Stimulated activated CD4-positive, alpha-beta T cell treated with anti-CD3 and anti-CD28 coated beads, Interleukin-4, amount 100 ng/mL, for 48 hours (primary cell): ENCODE results near the gene CAMK1D.
"Not testable (repeated sequence)": the region's sequence is repeated elsewhere in the genome, so short reads cannot be mapped to it uniquely, and the experiment has no call there.

Experiments used
- DNase-seq, 2 donors: peaks; one replicate each; pipeline ENCODE4 v3.0.0-alpha.2; 2020; ENCODE audit warnings: low read depth in 2 of 2

The CAMK1D gene

GRCh38 chr10:12846718-12847117 is 497.4 kb downstream of the CAMK1D start:
- DNase-seq, result no peak

- peak; percentile 17 to 57 for DNase-seq
Observed at GRCh38 chr10:12847361-12847975, 498.1 kb downstream of the CAMK1D start.

DNA sequence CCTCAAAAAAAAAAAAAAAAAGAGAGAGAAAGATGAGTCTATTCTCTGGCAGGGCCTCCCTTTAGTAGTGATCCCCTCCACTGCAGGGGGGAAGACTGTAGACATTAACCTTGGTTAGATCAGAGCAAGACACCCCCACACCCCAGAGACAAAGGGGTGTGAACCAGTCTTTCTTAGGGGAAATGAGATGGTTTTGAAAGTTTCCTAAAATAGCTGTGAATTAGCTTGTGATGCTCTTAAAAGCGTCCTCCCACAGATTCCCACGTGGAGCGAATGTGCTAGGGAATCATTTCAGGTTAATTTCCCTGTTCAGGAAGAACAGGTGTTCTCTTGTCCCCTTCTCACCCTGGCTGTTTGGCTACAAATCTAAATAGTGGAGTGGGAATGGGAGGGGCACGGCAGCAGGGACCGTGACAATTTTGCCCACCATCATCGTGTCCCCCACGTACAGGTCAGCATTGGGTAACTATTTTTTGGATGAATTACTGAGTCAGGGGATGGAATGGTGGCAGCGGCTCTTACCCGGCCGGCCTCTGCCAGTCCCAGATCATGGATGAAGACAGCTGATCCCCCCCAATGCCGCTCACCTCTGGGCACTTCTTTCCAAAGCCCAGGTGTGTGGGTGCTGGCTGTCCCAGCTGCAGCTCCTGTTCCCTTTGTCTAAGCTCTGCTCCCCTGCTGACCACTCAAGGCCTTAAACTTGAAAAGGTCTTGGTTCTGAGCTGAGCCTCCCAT is 499.3 kb downstream of the CAMK1D start:
- DNase-seq, result no peak

GRCh38 chr10:12849319-12850181 is 500.2 kb downstream of the CAMK1D start:
- DNase-seq, result no peak

- no peak for DNase-seq
Observed at GRCh38 chr10:12852687-12853086, 503.3 kb downstream of the CAMK1D start.

GRCh38 chr10:12854988-12855387 is 505.6 kb downstream of the CAMK1D start:
- no peak for DNase-seq

- DNase-seq, result no peak
Observed at GRCh38 chr10:12862459-12862858, 513.1 kb downstream of the CAMK1D start.

DNA sequence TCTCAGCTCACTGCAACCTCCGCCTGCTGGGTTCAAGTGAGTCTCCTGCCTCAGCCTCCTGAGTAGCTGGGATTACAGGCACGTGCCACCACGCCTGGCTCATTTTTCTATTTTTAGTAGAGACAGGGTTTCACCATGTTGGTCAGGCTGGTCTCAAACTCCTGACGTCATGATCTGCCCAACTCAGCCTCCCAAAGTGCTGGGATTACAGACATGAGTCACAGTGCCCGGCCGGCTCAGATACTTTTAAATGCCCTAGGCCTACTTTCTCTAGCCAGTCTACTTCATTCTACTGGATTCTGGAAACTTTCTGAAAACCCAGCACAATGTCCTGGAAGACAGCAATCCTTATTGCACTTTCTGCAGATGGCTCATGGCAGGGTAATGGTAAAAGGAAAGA is 516.2 kb downstream of the CAMK1D start:
- DNase-seq, result not testable (repeated sequence)

DNA sequence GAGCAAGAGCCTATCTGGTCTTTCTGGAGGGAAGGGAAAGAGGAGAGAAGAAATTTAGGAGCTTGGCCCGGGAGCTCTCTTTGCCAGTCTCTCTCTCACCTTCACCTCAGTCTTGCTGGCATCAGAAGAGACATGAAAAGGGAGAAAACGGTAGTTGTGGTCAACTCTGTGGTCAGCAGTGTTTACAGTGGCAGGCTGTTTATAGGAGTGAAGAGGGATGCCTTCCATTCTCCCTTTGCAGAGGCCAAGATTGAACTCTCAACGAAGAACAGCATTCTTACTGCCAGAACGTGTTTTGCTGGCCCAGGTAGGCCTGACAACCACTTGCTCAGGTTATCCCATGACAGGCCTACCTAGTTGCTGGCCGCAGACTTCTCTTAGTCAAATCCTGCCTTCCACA is 518.9 kb downstream of the CAMK1D start:
- DNase-seq, result no peak

DNA sequence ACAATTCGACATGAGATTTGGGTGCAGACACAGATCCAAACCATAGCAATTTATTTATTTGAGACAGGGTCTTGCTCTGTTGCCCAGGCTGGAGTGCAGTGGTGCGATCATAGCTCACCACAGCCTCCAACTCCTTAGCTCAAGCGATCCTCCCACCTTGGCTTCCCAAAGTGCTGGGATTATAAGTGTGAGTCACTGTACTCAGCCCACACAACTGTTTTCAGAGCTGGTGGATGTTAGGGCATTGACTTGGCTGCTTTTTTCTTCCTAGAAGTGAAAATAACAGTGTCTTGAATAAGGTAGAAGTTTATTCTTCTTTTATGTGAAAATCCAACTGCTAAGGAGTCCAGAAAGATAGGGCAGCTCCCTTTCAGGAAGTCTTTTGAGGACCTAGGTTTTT is 520.1 kb downstream of the CAMK1D start:
- DNase-seq, result no peak

DNA sequence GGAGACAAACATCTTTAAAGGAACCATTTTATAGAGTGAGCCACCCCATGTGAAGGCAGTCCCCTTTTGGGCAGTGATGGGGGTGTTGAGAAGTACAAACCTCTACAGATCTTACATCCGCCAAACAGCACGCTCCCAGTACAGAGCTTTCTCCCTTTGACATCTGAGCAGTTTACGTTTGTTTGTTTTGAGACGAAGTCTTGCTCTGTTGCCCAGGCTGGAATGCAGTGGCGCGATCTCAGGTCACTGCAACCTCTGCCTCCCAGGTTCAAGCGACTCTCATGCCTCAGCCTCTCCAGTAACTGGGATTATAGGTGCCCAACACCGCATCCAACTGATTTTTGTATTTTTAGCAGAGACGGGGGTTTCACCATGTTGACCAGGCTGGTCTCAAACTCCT is 523.2 kb downstream of the CAMK1D start:
- no peak for DNase-seq

DNA sequence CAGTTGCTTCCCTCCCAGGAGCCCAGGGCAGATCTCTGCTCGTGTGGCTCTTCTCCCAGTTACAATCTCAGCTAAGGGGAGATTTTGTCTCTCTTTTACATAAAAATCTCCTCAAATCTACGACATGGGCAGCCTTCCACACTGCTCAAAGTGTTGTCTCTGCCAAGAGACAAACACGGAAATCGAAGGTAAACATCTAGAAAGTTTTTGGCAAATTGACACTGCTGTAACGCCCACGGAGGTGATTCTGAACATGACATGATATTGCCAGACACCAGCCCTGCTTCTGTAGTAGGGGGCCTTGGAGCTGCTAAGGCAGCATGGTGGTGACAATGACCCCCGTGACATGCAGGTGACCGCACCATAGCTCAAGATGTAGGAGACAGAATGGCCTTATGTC is 523.8 kb downstream of the CAMK1D start:
- no peak for DNase-seq

GRCh38 chr10:12874501-12874900 is 525.2 kb downstream of the CAMK1D start:
- no peak for DNase-seq

DNA sequence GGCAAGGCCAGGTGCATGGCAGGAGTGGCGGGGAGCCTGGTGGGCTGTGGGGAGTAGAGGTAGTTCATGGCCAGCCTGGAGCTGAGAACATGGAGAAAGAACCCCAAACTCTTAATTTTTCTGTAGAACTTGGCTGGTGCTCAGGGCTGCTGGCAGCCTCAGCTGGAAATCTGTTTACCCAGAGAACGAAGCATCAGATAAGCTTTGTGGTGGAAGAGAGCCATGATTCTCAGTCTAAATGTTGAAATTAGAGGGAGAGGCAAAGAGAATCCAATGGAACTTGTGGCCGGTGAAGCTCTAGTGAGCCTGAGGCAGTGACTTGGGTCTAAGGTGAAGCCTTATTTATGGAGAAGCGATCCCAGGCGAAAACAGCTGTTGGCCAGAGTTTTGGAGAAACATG is 525.8 kb downstream of the CAMK1D start:
- no peak for DNase-seq

GRCh38 chr10:12876266-12876665 is 526.9 kb downstream of the CAMK1D start:
- DNase-seq, result no peak

- DNase-seq, result no peak
Observed at GRCh38 chr10:12877150-12877549, 527.8 kb downstream of the CAMK1D start.

- DNase-seq, result no peak
Observed at GRCh38 chr10:12880423-12880822, 531.1 kb downstream of the CAMK1D start.

- DNase-seq, result no peak
Observed at GRCh38 chr10:12884851-12885250, 535.5 kb downstream of the CAMK1D start.
